Measurements from ENCODE around the gene GPRC5D. TPM values are rescaled to one million over a fixed set of nuclear protein-coding genes. Genes with fewer than 3 reads are reported as not detected.

GPRC5D gene
- total and polyA plus RNA-seq, 7 donors = not detected

GRCh38 chr12:12919666-12920435, 32.1 kb downstream of the GPRC5D start:
- DNase-seq (no peak), ATAC-seq (no peak)
- H3K36me3 ChIP-seq (ENCODE audit: insufficient read depth in 1 of 2, low read depth in 1 of 2) = no peaks in the 10 kb centered on the region
- intact Hi-C loops (cut with DNase I) = loop anchor here (5.0 to 10.0 kb wide), 3 partner anchors 125 to 292 kb away; partner anchors contain the start of gene FAM234B (in 1 of the 2)
- no peak overlapping the region for H3K27ac ChIP-seq
- no peaks in the 10 kb centered on the region for H3K4me1 ChIP-seq
- 71 to 75% (median 72%) methylated on average over 5 of the region's 5 CpGs for WGBS, 3 donors
- H3K9me3 ChIP-seq = no peaks in the 10 kb centered on the region
- no peak for TF ChIP-seq CTCF (IDR thresholded peaks at IDR 0.05)
- no peaks in the 10 kb centered on the region for H3K27me3 ChIP-seq (ENCODE audit: insufficient read depth in 3 of 3, low read length in 2 of 3)
- H3K4me3 ChIP-seq = no peak overlapping the region

- TF ChIP-seq CTCF (IDR thresholded peaks at IDR 0.05) = no peak
- no peak overlapping the region for H3K4me3 ChIP-seq
- no peaks in the 10 kb centered on the region for H3K9me3 ChIP-seq
- no peaks in the 10 kb centered on the region for H3K36me3 ChIP-seq (ENCODE audit: insufficient read depth in 1 of 2, low read depth in 1 of 2)
- H3K27me3 ChIP-seq (ENCODE audit: insufficient read depth in 3 of 3, low read length in 2 of 3) = no peaks in the 10 kb centered on the region
- DNase-seq = no peak
- intact Hi-C loops (cut with DNase I) = loop anchor here (5.0 to 10.0 kb wide), 3 partner anchors 126 to 293 kb away; partner anchors contain the start of gene FAM234B (in 1 of the 2)
- WGBS, 3 donors = 53 to 60% (median 58%) methylated on average over 6 of the region's 6 CpGs
- no peak overlapping the region for H3K27ac ChIP-seq
- H3K4me1 ChIP-seq = no peaks in the 10 kb centered on the region
- no peak for ATAC-seq
These were observed 33.1 kb downstream of the GPRC5D start for GRCh38 chr12:12918781-12919389.

- Histone ChIP-seq H3K4me1 (no peaks in the 10 kb centered on the region), H3K27me3 (ENCODE audit: insufficient read depth in 3 of 3, low read length in 2 of 3) (no peaks in the 10 kb centered on the region), H3K27ac (no peak overlapping the region), H3K9me3 (no peaks in the 10 kb centered on the region), H3K36me3 (ENCODE audit: insufficient read depth in 1 of 2, low read depth in 1 of 2) (no peaks in the 10 kb centered on the region), H3K4me3 (no peak overlapping the region)
- no peak for ATAC-seq
- DNase-seq = no peak
- WGBS, 3 donors = 91 to 95% (median 91%) methylated on average over 2 of the region's 2 CpGs
- intact Hi-C loops (cut with DNase I) = loop anchor here (2.0 to 10.0 kb wide), 5 partner anchors 65 to 317 kb away; partner anchors contain the start of gene FAM234B (in 1 of the 2)
- no peak for TF ChIP-seq CTCF (IDR thresholded peaks at IDR 0.05)
These were observed 34.5 kb downstream of the GPRC5D start for GRCh38 chr12:12917517-12917916.

GRCh38 chr12:12916135-12916944, 35.6 kb downstream of the GPRC5D start:
- peak; percentile 88 to 97 (median 90) for ATAC-seq
- H3K27me3 ChIP-seq (ENCODE audit: insufficient read depth in 3 of 3, low read length in 2 of 3) = no peaks in the 10 kb centered on the region
- intact Hi-C loops (cut with DNase I) = loop anchor here (1.0 to 10.0 kb wide), 7 partner anchors 66 to 318 kb away; partner anchors contain the start of gene FAM234B (in 1 of the 2)
- H3K4me1 ChIP-seq = no peaks in the 10 kb centered on the region
- 21 to 25% (median 23%) methylated on average over 19 of the region's 19 CpGs for WGBS, 3 donors
- peak; percentile 99 for TF ChIP-seq CTCF (IDR thresholded peaks at IDR 0.05)
- no peaks in the 10 kb centered on the region for H3K36me3 ChIP-seq (ENCODE audit: insufficient read depth in 1 of 2, low read depth in 1 of 2)
- no peaks in the 10 kb centered on the region for H3K9me3 ChIP-seq
- H3K27ac ChIP-seq = peak overlapping the region; percentile 30
- peak; percentile 81 to 89 for DNase-seq
- peak overlapping the region; percentile 8 for H3K4me3 ChIP-seq

All from psoas muscle (tissue), 8 donors.